Central memory CD8-positive, alpha-beta T cell (primary cell): ENCODE data around the gene ZNF346.
A peak's percentile ranks its signal among the peaks of the same experiment; 100 is the strongest.

Experiments
- ATAC-seq: fragments of 150-1000 bp; cut with Tn5 transposase; replicated peaks from 2 replicates; pipeline ENCODE4 v1.10.0; 2022; ENCODE audit warnings: mild to moderate bottlenecking, moderate FRiP score, moderate number of reproducible peaks; ENCODE audit not compliant: poor library complexity, severe bottlenecking; ENCODE audit errors: extremely low read depth
- DNase-seq, 2 donors: peaks; one replicate each; pipeline ENCODE4 v3.0.0; 2021; ENCODE audit warnings: low spot score in 2 of 2
- H3K27ac Mint-ChIP-seq: one replicate; pipeline ENCODE4 v1.8.0; 2022; ENCODE audit warnings: low read depth, mild to moderate bottlenecking, moderate library complexity, mixed read lengths
- H3K27me3 Mint-ChIP-seq: one replicate; pipeline ENCODE4 v1.8.0; 2022; ENCODE audit warnings: mixed read lengths
- H3K36me3 Mint-ChIP-seq: one replicate; pipeline ENCODE4 v1.8.0; 2022; ENCODE audit warnings: mild to moderate bottlenecking, moderate library complexity, mixed read lengths; ENCODE audit not compliant: insufficient read depth
- H3K4me1 Mint-ChIP-seq: one replicate; pipeline ENCODE4 v1.8.0; 2022; ENCODE audit warnings: mixed read lengths
- H3K4me3 Mint-ChIP-seq: one replicate; pipeline ENCODE4 v1.8.0; 2022; ENCODE audit warnings: mild to moderate bottlenecking, moderate library complexity, mixed read lengths
- H3K9me3 Mint-ChIP-seq: one replicate; pipeline ENCODE4 v1.8.0; 2022; ENCODE audit warnings: mixed read lengths

Gene ZNF346

GRCh38 chr5:177124486-177124991 is 102.0 kb downstream of the ZNF346 start:
- no peaks in the 10 kb centered on the region for H3K27me3 Mint-ChIP-seq
- DNase-seq, result no peak
- H3K36me3 Mint-ChIP-seq, result no peaks in the 10 kb centered on the region
- H3K9me3 Mint-ChIP-seq, result no peaks in the 10 kb centered on the region
- no peak for ATAC-seq
- H3K4me1 Mint-ChIP-seq, result peaks cover 15% of the 10 kb centered on the region
- H3K27ac Mint-ChIP-seq, result no peak overlapping the region
- H3K4me3 Mint-ChIP-seq, result no peak overlapping the region

DNA sequence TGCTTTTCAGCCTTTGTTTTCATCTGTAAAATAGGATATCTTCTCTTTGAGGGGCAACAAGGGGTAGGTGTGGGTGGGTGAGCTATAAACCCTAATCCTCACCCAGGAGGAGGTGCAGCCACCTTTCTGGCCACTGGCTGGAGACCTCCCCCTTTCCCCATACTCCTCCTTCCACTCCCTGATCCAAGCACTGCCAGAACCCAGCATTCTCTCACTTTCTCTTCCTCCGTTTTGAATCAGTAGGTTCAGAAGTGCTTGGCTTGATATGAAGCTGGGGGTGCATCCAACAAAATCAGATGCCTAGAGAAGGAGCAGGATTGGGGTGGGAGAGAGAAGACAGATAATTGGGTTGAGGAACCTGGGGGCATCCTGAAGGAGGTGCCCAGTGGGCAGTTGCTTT is 104.3 kb downstream of the ZNF346 start:
- no peaks in the 10 kb centered on the region for H3K36me3 Mint-ChIP-seq
- no peak overlapping the region for H3K27ac Mint-ChIP-seq
- DNase-seq (no peak), ATAC-seq (no peak)
- no peaks in the 10 kb centered on the region for H3K9me3 Mint-ChIP-seq
- peaks cover 22% of the 10 kb centered on the region for H3K4me1 Mint-ChIP-seq
- H3K4me3 Mint-ChIP-seq, result no peak overlapping the region
- H3K27me3 Mint-ChIP-seq, result no peaks in the 10 kb centered on the region

GRCh38 chr5:177128551-177128981 is 106.1 kb downstream of the ZNF346 start:
- DNase-seq, result no peak
- no peak for ATAC-seq
- peak overlapping the region; percentile 39 for H3K4me3 Mint-ChIP-seq

GRCh38 chr5:177130211-177131018 is 107.9 kb downstream of the ZNF346 start:
- ATAC-seq (no peak), DNase-seq (no peak)
- peaks cover 18% of the 10 kb centered on the region for H3K36me3 Mint-ChIP-seq
- H3K9me3 Mint-ChIP-seq, result no peaks in the 10 kb centered on the region
- peak overlapping the region; percentile 64 for H3K4me3 Mint-ChIP-seq
- H3K27ac Mint-ChIP-seq, result no peak overlapping the region
- peaks cover 34% of the 10 kb centered on the region for H3K4me1 Mint-ChIP-seq
- H3K27me3 Mint-ChIP-seq, result no peaks in the 10 kb centered on the region

More at GRCh38 chr5:177128551-177128981, 106.1 kb downstream of the ZNF346 start:
- H3K36me3 Mint-ChIP-seq, result peaks cover 5% of the 10 kb centered on the region
- peak overlapping the region; percentile 35 for H3K27ac Mint-ChIP-seq
- no peaks in the 10 kb centered on the region for H3K27me3 Mint-ChIP-seq
- no peaks in the 10 kb centered on the region for H3K9me3 Mint-ChIP-seq
- peaks cover 22% of the 10 kb centered on the region for H3K4me1 Mint-ChIP-seq
